ENCODE measurements around the gene GINS1.
"Not testable (repeated sequence)": the region's sequence is repeated elsewhere in the genome, so short reads cannot be mapped to it uniquely, and the experiment has no call there.

Gene GINS1

GRCh38 chr20:25390538-25391528, 16.6 kb upstream of the GINS1 start, which contains the start of gene ABHD12:
ABHD12 (minus strand) TSS chr20:25390835; CDS start chr20:25390703, 132 bp downstream.
- DNase-seq: peak; percentile 94

- DNase-seq: no peak
These were observed 13.2 kb upstream of the GINS1 start for GRCh38 chr20:25394276-25394675.

GRCh38 chr20:25394996-25395395, 12.5 kb upstream of the GINS1 start:
- no peak for DNase-seq

- DNase-seq: no peak
These were observed 10.4 kb upstream of the GINS1 start for GRCh38 chr20:25397096-25397495.

GRCh38 chr20:25397821-25398220, 9.7 kb upstream of the GINS1 start:
- DNase-seq: no peak

- no peak for DNase-seq
These were observed 9.0 kb upstream of the GINS1 start for GRCh38 chr20:25398376-25399036.

- DNase-seq: no peak
These were observed 8.4 kb upstream of the GINS1 start for GRCh38 chr20:25399037-25399430.

GRCh38 chr20:25400291-25400732, 7.2 kb upstream of the GINS1 start:
- not testable (repeated sequence) for DNase-seq

- DNase-seq: no peak
These were observed 4.9 kb upstream of the GINS1 start for GRCh38 chr20:25402583-25402982.

GRCh38 chr20:25408170-25408547, 686 bp downstream of the GINS1 start:
- no peak for DNase-seq

GRCh38 chr20:25408890-25409289, 1.4 kb downstream of the GINS1 start:
- no peak for DNase-seq

GRCh38 chr20:25418776-25419175, 11.3 kb downstream of the GINS1 start:
- DNase-seq: no peak

GRCh38 chr20:25421102-25421501, 13.6 kb downstream of the GINS1 start:
- no peak for DNase-seq

GRCh38 chr20:25422032-25422431, 14.6 kb downstream of the GINS1 start:
- no peak for DNase-seq

- DNase-seq: no peak
These were observed 17.1 kb downstream of the GINS1 start for GRCh38 chr20:25424536-25424935.

- DNase-seq: no peak
These were observed 29.7 kb downstream of the GINS1 start for GRCh38 chr20:25437153-25437581.

- no peak for DNase-seq
These were observed 31.9 kb downstream of the GINS1 start for GRCh38 chr20:25439328-25439727.

GRCh38 chr20:25444556-25444955, 37.1 kb downstream of the GINS1 start:
- DNase-seq: no peak

- DNase-seq: no peak
These were observed 40.2 kb downstream of the GINS1 start for GRCh38 chr20:25447671-25448070.

GRCh38 chr20:25452333-25452732, 44.9 kb downstream of the GINS1 start:
- DNase-seq: no peak

- no peak for DNase-seq
These were observed 45.8 kb downstream of the GINS1 start for GRCh38 chr20:25453035-25453810.

GRCh38 chr20:25454153-25454900, 46.9 kb downstream of the GINS1 start:
- DNase-seq: no peak

Data from stimulated activated CD4-positive, alpha-beta T cell treated with anti-CD3 and anti-CD28 coated beads, Interleukin-4, amount 100 ng/mL, for 1 hour (primary cell).